Vagina (tissue), 2 donors: ENCODE data around the gene CEBPE. TPM values are rescaled to one million over a fixed set of nuclear protein-coding genes. Genes with fewer than 3 reads are reported as not detected.

Experiments used
- DNase-seq, 2 donors: peaks; one replicate each; pipeline ENCODE4 v3.0.0-alpha.2; 2017; ENCODE audit errors: extremely low spot score in 2 of 2
- H3K27ac ChIP-seq: fragments of 200-600 bp; sonication (generic); one replicate; pipeline ENCODE4 v1.5.1; 2019
- H3K27me3 ChIP-seq: fragments of 200-600 bp; sonication (generic); one replicate; pipeline ENCODE4 v1.5.1; 2019
- H3K36me3 ChIP-seq, 2 donors: fragments of 200-600 bp; sonication (generic); one replicate each; pipeline ENCODE4 v1.5.1; 2017 to 2019
- H3K4me1 ChIP-seq: fragments of 200-600 bp; sonication (generic); one replicate; pipeline ENCODE4 v1.5.1; 2019
- H3K4me3 ChIP-seq, 2 donors: fragments of 200-600 bp; sonication (generic); 1 replicate in 1 of 2; 2 replicates in 1 of 2; pipeline ENCODE4 v1.5.1; 2016 to 2019
- H3K9me3 ChIP-seq: fragments of 200-600 bp; sonication (generic); one replicate; pipeline ENCODE4 v1.5.1; 2019
- POLR2A ChIP-seq, 2 donors: fragments of 450-650 bp; IDR thresholded peaks; one replicate each; pipeline ENCODE4 v1.6.1; 2017; ENCODE audit warnings: antibody characterized with exemption in 2 of 2, mild to moderate bottlenecking in 2 of 2, moderate library complexity in 2 of 2
- POLR2AphosphoS5 ChIP-seq, 2 donors: sonication (generic); formaldehyde crosslinking; IDR thresholded peaks; one replicate each; pipeline ENCODE4 v1.9.0; 2017; ENCODE audit warnings: antibody characterized with exemption in 2 of 2, mild to moderate bottlenecking in 2 of 2, low read depth in 1 of 2; ENCODE audit not compliant: insufficient read depth in 1 of 2
- intact Hi-C: fragments of 100-400 bp; cut with DNase I; formaldehyde crosslinking; loops from one replicate; pipeline ENCODE4 v1.15.1; 2023
- total RNA-seq: library from RNA; depleted of rRNA; stranded (reverse); fragments of >200 nt; gene quantifications from one replicate; pipeline ENCODE4 v1.2.3, GENCODE V29; 2016
- TF ChIP-seq, protein P1 (sequence below), 3 experiments: fragments of 450-650 bp in 2 of 3; fragments of 200-600 bp in 1 of 3; sonication (generic) in 1 of 3; IDR thresholded peaks; one replicate each; pipeline ENCODE4 v1.5.1; 2017 to 2019; ENCODE audit warnings: antibody characterized with exemption in 3 of 3, mild to moderate bottlenecking in 2 of 3, moderate library complexity in 2 of 3

Gene CEBPE
- total RNA-seq = not detected

DNA sequence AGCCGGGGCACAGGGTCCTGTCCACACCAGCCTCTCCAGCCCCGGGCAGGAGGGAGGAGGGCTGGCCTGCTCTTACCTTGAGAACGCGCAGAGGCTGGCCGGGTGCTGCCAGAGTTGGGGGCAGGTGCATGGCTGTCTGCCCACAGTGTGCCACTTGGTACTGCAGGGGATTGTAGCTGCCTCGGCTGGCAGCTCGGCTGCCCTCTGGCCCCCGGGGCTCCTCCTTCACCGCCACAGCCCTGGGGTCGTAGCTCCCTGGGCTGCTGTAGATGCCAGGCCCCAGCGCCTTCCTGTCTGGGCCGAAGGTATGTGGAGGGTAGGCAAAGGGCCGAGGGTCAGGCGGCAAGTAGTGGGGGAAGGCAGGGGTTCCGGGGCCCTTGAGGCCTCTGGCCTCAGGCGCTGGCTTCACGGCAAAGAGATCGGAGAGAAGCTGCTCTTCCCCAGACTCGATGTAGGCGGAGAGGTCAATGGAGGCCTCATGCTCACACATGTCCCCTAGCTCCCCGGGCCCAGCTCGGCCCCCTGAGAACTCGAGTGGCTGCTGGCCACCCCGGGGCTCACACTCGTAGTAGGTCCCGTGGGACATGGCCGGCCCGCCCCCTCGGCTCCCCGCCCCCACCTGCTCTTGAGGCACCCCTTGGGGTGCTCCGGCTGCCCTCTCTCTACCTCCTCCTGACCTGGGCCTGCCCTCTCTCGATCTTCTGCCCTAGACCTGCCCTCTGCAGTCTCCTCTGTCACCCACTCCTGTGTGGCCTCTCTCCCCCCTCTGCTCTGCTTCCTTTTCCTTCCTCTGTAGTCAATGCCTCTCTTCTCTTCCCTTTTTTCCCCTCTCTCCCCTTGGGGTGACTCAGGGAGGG, at the start of gene CEBPE:
TSS of gene CEBPE (minus strand) at position 750 of the 857 bp plus-strand sequence. CDS start at position 586, 164 bp downstream.
- TF ChIP-seq POLR2A (IDR thresholded peaks at IDR 0.05) (no peak), POLR2AphosphoS5 (IDR thresholded peaks at IDR 0.05; ENCODE audit: insufficient read depth in 1 of 2, low read depth in 1 of 2) (no peak)
- TF ChIP-seq, protein P1, sequence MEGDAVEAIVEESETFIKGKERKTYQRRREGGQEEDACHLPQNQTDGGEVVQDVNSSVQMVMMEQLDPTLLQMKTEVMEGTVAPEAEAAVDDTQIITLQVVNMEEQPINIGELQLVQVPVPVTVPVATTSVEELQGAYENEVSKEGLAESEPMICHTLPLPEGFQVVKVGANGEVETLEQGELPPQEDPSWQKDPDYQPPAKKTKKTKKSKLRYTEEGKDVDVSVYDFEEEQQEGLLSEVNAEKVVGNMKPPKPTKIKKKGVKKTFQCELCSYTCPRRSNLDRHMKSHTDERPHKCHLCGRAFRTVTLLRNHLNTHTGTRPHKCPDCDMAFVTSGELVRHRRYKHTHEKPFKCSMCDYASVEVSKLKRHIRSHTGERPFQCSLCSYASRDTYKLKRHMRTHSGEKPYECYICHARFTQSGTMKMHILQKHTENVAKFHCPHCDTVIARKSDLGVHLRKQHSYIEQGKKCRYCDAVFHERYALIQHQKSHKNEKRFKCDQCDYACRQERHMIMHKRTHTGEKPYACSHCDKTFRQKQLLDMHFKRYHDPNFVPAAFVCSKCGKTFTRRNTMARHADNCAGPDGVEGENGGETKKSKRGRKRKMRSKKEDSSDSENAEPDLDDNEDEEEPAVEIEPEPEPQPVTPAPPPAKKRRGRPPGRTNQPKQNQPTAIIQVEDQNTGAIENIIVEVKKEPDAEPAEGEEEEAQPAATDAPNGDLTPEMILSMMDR (IDR thresholded peaks at IDR 0.05) = no peak
- H3K27me3 ChIP-seq = no peaks in the 10 kb centered on the region
- no peak within 1 kb of the TSS for H3K4me3 ChIP-seq
- intact Hi-C loops = no loop called here
- no peak within 1 kb of the TSS for H3K27ac ChIP-seq
- peaks cover 19% of the 10 kb centered on the region for H3K4me1 ChIP-seq
- H3K9me3 ChIP-seq = no peaks in the 10 kb centered on the region
- no peaks in the 10 kb centered on the region for H3K36me3 ChIP-seq
- no peak for DNase-seq

DNA sequence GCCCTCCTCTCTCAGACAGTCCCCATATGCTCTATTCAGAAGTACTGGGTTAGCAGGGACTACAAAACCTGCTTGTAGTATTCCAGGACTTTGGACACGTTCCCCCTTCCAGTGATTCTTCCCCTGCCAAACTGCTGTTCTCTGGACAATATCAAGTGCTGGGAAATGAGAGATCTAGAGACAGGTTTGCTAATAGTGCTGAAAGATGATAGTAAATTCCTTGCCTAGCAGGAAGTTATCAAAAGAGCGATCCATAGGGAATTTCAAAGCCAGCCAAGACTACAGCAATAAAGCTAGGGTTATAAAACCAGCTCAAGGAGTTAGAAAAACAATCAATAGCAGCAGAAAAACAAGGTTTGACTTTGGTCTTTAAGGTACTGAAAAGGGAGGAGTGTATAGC, 49.2 kb upstream of the CEBPE start:
- Histone ChIP-seq H3K4me3 (no peak overlapping the region), H3K36me3 (peaks cover 0 to 8% of the 10 kb centered on the region in 2 donors), H3K9me3 (no peaks in the 10 kb centered on the region), H3K27ac (peak overlapping the region; percentile 59), H3K27me3 (no peaks in the 10 kb centered on the region), H3K4me1 (peaks cover 42% of the 10 kb centered on the region)
- intact Hi-C loops = no loop called here
- no peak for DNase-seq
- TF ChIP-seq POLR2AphosphoS5 (IDR thresholded peaks at IDR 0.05; ENCODE audit: insufficient read depth in 1 of 2, low read depth in 1 of 2) (no peak), POLR2A (IDR thresholded peaks at IDR 0.05) (no peak)
- TF ChIP-seq, protein P1 (IDR thresholded peaks at IDR 0.05) = no peak

DNA sequence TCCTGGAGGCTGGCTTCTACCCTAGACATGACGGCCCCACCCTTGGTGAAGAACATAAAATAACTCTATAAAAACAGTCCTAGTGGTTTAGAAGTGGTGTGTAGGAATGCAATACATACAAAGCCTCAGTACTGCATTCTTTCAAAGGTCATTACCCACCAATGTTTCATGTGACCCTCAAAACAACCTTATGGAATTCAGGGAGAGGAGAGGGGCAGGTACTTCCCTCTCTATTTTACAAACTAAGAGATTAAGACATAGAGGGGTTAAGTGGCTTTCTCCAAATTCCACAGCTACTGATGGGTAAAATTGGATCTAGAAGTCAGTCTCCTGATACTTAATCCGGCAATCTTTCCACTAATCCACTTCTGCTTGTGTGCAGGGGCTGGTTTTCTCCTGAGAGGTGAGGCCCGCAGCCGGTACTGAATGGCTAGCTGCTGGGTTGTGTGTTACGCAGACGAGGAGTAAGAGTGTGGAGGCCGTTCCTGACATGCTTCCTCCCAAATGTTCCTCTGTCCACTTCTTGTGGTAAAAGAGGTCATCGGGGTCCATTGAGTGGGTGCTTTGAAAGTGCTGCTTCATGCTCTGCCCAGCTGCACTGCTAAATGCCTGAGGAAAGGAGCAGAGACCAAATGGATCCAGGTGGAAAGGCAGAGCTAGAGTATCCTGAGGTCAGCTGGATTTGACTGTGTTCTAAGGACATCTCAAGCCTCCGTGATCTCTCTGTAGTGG, 48.2 kb upstream of the CEBPE start:
- intact Hi-C loops = no loop called here

DNA sequence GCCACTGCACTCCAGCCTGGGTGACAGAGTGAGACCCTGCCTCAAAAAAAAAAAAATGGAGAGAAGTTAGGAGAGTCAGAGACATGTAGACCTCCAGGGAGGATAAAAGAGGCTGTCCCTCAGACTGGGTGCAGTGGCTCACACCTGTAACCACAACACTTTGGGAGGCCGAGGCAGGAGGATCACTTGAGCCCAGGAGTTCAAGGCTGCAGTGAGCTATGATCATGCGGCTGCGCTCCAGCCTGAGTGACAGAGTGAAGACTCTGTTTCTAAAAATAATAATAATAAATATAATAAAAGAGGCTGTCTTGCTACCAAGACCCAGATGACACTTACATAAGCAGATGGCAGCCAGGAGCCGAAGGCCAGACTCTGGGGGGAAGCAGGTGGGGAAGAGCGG, 45.9 kb upstream of the CEBPE start:
- DNase-seq = no peak
- TF ChIP-seq POLR2AphosphoS5 (IDR thresholded peaks at IDR 0.05; ENCODE audit: insufficient read depth in 1 of 2, low read depth in 1 of 2) (no peak), POLR2A (IDR thresholded peaks at IDR 0.05) (no peak)
- H3K9me3 ChIP-seq = no peaks in the 10 kb centered on the region
- H3K4me3 ChIP-seq = no peak overlapping the region
- no peaks in the 10 kb centered on the region for H3K27me3 ChIP-seq
- intact Hi-C loops = no loop called here
- H3K4me1 ChIP-seq = peaks cover 34% of the 10 kb centered on the region
- peaks cover 0 to 8% of the 10 kb centered on the region in 2 donors for H3K36me3 ChIP-seq
- H3K27ac ChIP-seq = no peak overlapping the region

More for the DNA sequence above, 48.2 kb upstream of the CEBPE start:
- peaks cover 0 to 8% of the 10 kb centered on the region in 2 donors for H3K36me3 ChIP-seq
- no peaks in the 10 kb centered on the region for H3K27me3 ChIP-seq
- peaks cover 35% of the 10 kb centered on the region for H3K4me1 ChIP-seq
- no peaks in the 10 kb centered on the region for H3K9me3 ChIP-seq
- DNase-seq = no peak
- H3K27ac ChIP-seq = no peak overlapping the region
- H3K4me3 ChIP-seq = no peak overlapping the region
- TF ChIP-seq, protein P1 (IDR thresholded peaks at IDR 0.05) = no peak
- no peak for TF ChIP-seq POLR2A (IDR thresholded peaks at IDR 0.05)
- no peak for TF ChIP-seq POLR2AphosphoS5 (IDR thresholded peaks at IDR 0.05; ENCODE audit: insufficient read depth in 1 of 2, low read depth in 1 of 2)

DNA sequence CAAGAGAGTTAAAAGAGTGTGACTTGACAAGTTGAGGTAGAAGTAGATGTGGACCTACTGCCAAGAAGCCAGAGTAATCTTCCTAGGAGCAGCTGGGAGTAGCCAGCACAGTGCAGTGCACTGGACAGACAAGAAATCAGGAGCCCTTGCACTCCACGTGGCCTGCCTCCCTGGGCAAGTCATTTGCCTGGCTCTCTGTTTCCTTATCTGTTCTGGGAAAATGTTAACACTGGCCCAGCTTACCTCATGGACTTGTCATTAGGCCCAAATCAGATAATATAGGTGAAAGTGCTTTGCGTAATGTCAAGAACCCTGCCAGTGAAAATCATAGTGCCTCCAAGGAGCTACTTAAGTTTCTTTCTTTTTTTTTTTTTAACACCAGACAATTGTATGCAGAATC, 45.2 kb upstream of the CEBPE start:
- peaks cover 34% of the 10 kb centered on the region for H3K4me1 ChIP-seq
- no peak overlapping the region for H3K27ac ChIP-seq
- H3K9me3 ChIP-seq = no peaks in the 10 kb centered on the region
- no peak overlapping the region for H3K4me3 ChIP-seq
- TF ChIP-seq, protein P1 (IDR thresholded peaks at IDR 0.05) = no peak
- no peak for TF ChIP-seq POLR2AphosphoS5 (IDR thresholded peaks at IDR 0.05; ENCODE audit: insufficient read depth in 1 of 2, low read depth in 1 of 2)
- no peak for TF ChIP-seq POLR2A (IDR thresholded peaks at IDR 0.05)
- intact Hi-C loops = no loop called here
- H3K36me3 ChIP-seq = peaks cover 0 to 8% of the 10 kb centered on the region in 2 donors
- no peak for DNase-seq
- H3K27me3 ChIP-seq = no peaks in the 10 kb centered on the region
